ENCODE data around the gene SV2B.

GRCh38 chr15:91150502-91151160 lies 50.6 kb downstream of the SV2B start:
- no peak for TF ChIP-seq CTCF (optimal IDR thresholded peaks at IDR 0.05 in 1 of 3, IDR thresholded peaks at IDR 0.05 in 1 of 3, conservative IDR thresholded peaks at IDR 0.05 in 1 of 3; ENCODE audit: extremely low read depth in 1 of 3, insufficient read depth in 2 of 3, low read length in 3 of 3)
- no peak for TF ChIP-seq EZH2 (IDR thresholded peaks at IDR 0.05; ENCODE audit: low read length)
